GM21529 (cell line): ENCODE results near the gene IDH1.
"Not testable (repeated sequence)": the region's sequence is repeated elsewhere in the genome, so short reads cannot be mapped to it uniquely, and the experiment has no call there.

ENCODE experiments used
- ATAC-seq: cut with Tn5 transposase; IDR thresholded peaks from one replicate; pipeline ENCODE4 v1.9.1; 2021; ENCODE audit not compliant: unreplicated experiment

Gene IDH1

DNA sequence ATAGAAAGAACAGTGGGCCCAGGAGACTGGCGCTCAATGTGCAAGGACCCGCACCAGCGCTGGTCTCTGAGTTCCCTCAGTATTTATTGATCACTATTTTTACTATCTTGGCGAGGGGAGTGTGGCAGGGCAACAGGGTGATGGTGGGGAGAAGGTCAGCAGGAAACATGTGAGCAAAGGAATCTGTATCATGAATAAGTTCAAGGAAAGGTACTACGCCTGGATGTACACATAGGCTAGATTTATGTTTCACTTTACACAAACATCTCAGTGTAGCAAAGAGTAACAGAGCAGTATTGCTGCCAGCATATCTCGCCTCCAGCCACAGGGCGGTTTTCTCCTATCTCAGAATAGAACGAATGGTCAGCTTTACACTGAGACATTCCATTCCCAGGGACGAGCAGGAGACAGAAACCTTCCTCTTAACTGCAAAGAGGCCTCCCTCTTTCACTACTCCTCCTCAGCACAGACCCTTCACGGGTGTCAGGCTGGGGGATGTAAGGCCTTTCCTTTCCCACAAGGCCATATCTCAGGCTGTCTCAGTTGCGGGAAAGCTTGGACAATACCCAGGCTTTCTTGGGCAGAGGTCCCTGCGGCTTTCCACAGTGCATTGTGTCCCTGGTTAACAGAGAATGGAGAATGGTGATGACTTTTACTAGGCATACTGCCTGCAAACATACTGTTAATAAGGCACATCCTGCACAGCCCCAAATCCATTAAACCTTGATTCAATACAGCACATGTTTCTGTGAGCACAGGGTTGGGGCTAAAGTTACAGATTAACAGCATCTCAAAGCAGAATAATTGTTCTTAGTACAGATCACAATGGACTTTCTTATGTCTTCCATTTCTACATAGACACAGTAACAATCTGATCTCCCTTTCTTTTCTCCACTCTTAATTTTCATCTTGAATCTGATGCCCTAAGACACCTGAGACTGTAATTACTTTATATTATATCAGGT is 2.3 kb upstream of the IDH1 start:
- not testable (repeated sequence) for ATAC-seq

GRCh38 chr2:208256192-208256782 is 1.4 kb upstream of the IDH1 start:
- no peak for ATAC-seq

- ATAC-seq = peak; percentile 16
Observed at GRCh38 chr2:208255557-208256106, 761 bp upstream of the IDH1 start.

- peak; percentile 60 for ATAC-seq
Observed at GRCh38 chr2:208254118-208254870, 577 bp downstream of the IDH1 start.

GRCh38 chr2:208253600-208254117 is 1.2 kb downstream of the IDH1 start:
- ATAC-seq = no peak

- no peak for ATAC-seq
Observed at GRCh38 chr2:208252716-208253492, 2.0 kb downstream of the IDH1 start.

DNA sequence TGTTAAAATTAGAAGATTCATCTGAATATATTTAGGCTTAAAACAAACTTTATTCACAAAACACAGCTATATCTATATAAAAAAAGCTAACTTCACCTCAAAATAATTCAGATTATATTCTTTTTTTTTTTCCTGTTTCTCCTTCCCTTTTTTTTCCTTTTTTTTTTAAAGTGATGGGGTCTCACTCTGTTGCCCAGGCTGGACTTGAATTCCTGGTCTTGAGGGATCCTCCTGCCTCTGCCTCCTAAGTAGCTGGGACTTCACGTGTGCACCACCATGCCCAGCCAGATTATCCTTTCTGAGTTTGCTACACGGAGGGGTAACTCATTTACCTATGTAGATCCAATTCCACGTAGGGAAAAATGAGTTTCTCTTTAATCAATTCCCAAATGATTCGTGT is 3.8 kb downstream of the IDH1 start:
- no peak for ATAC-seq

- ATAC-seq = no peak
Observed at GRCh38 chr2:208250388-208250787, 4.5 kb downstream of the IDH1 start.

DNA sequence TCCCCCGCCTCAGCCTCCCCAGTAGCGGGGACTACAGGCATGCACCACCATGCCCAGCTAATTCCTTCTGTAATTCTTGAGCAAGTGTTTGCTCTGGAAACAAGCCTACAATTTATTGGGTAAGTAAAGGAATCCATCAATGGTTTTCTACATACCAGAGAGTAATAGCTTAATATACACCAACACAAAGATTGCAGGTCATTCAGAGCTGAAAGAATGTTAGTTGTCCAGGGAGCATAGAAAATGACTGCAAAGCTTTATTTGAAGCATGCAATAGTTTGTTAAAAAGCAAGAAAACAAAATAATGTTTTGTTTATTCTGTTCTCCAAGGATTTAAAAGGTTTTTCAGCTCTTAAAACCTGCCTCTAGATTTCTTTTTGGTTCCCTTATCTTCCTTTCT is 5.6 kb downstream of the IDH1 start:
- ATAC-seq = no peak

GRCh38 chr2:208248601-208249000 is 6.3 kb downstream of the IDH1 start:
- ATAC-seq = no peak

DNA sequence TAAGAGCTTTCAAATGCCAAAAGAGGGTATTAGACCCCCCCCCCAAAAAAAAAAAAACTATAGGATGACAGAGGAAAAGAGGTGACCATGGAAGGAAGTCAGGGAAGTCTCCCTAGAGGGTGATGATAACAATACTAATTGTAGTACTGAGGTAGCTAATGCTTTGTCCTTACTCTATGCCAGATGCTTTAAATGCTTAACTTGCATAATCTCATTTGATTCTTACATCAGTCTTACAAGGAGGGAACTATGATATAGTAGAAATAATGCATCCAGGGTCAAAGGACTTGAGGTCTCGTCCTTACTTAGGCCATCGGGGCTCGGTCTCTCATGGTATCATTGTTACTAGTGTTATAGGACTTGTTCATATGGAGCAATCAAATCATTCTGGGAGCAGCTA is 9.1 kb downstream of the IDH1 start:
- ATAC-seq = no peak

DNA sequence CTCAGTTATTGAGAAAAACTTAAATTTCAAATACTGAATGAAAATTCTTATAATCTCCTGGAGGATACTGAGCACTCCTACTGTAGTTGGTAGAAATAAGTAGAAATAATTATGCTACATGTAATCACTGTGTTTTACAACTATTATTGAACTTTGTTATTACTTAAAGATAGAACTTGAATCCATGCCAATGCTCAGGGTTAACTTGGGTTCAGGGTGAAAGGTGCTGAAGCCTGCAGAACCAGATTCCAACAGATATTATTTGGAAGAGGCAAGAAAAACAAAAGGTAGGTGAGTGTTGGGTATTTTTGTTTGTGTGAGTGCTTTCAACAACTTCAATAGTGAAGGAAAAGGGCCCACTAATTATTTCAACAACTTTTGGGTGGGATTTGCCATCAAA is 10.4 kb downstream of the IDH1 start:
- no peak for ATAC-seq

DNA sequence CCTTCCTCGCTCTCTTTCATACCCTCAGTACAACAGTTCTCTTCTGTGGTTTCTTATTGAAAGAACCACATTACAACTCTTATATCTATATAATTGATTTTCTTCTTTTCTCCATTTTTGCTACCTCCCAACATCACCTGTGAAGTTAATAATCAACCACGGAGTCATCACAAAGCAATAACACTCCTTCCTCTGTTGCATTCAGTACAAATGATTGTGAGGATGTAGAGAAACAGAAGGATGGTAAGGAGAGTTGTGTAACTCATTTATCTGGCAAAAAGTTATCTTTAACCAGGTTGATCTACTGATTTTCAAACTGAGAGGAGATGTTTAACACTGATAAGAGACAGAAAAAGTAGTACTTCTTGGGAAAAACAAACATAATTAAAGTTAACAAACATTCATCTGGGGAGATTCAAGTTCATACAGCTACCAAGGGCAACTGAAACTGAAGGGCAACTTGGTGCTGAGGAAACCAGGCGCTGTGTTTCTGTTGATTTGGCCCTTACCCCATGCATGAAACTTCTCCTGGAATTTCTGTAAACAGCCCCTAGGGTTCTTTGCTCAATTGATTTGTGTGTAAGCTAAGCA is 14.2 kb downstream of the IDH1 start:
- ATAC-seq = no peak

DNA sequence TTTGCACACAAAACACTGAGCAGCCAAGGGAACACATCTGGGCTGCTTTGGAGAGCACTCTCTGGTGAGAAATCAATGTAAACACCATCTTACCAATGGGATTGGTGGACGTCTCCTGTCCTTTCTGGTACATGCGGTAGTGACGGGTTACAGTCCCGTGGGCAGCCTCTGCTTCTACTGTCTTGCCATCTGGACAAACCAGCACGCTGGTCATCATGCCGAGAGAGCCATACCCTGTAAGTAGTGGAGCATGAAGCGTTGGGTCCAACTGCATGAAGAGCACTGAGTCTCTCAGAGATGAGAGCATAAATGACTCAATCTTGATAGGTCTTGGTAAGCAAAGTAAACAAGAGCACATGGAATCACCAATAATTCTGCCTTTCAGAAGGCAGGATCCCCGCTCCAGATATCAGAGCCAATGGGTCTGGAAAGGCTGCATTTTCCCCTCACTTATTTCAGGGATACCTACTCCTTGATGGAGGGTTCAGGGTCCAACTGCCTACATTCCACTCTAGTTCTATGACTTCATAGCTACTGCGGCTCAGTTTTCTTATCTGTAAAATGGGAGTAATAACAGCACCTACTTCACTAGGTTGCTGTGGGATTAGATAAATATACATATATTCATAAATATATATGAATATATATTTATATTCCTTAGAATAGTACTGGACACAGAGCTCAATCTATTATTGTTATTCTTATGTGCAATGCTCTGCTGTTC is 14.9 kb downstream of the IDH1 start:
- ATAC-seq = no peak

DNA sequence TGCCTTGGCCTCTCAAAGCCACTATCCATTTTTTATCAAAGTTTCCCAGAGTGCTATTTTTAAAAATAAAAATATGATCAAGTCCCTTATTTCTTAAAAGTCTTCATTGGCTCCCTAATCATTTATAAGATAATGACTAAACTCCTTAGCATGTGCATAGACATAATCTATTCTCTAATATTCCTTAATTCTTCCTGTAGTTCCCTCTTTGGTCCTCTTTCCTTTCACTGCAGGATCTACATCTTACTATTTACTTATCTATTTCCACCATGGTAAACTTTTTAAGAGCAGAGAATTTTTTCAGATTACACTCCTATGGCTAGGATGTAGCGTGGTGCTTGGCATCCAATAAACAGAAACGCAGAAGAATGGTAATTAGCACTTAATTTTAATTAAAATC is 19.0 kb downstream of the IDH1 start:
- no peak for ATAC-seq

DNA sequence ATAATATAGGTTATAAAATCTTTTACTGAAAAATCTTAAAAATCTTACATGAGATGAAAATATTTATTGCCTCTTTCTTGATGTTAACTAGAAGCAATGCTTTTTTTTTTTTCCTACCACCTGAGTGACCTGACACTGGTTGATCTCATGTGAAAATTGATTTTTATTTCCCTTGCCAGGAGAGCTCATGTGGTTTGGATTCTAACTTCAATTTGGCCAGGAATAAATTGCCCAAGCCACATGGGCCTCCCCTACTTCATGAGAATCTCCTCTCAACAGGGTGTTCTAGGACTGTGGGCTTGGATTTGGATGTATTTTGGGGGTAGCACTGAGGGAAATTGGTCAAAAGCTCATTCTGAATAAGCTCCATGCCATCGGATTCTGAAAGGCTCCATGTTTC is 20.1 kb downstream of the IDH1 start:
- ATAC-seq = no peak

GRCh38 chr2:208228476-208228875 is 26.4 kb downstream of the IDH1 start:
- ATAC-seq = no peak

- ATAC-seq = no peak
Observed at GRCh38 chr2:208227581-208228232, 27.2 kb downstream of the IDH1 start.

- ATAC-seq = no peak
Observed at GRCh38 chr2:208224802-208225201, 30.1 kb downstream of the IDH1 start.
